ENCODE results near the gene ZBED1. TPM values are rescaled to one million over a fixed set of nuclear protein-coding genes. Genes with fewer than 3 reads are reported as not detected.

Gene ZBED1
- total and polyA plus RNA-seq, 4 donors = 13.5 to 36.7 (median 32.0) TPM

DNA sequence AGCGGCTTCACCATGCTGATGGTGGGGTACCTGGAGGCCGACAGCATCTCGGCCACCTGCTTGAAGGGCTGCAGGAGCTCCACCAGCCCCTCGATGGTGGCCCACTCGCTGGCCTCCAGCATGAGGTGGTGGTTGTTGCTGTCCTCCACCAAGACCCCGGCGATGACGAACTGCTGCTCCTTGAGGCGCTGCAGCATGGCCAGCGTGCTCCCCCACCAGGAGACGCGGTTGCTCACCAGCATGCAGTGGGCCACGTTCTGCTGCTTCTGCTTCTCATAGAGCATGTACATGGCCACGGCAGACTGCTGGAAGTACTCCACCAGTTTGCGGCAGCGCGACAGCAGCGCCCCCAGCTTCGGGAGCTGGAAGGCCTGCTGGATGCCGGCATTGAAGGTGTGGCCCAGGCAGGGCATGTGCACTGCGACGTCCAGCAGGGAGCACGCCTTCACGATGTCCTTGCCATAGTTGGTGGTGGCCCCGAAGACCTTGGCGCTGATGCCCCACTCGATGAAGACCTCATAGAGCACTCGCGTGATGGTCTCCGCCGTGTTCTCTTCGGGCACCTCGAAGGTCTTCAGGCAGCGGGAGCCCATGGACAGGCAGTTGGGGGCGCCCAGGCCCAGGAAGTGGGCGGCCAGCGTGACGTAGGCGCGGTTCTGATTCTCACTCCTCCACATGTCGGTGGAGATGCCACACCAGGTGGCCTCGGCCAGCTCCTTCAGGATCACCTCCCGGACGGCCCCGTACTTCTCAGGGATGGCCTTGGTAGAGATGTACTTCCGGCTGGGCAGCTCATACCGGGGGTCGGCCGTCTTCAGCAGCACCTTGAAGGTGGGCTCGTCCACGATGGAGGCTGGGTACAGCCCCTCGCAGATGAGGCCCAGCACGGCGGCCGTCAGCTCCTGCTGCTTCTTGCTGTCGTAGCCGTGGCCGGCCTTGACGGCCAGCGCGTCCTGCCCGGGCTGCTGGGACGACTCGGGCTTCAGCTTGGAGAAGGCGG is 11.0 kb downstream of the ZBED1 start:
- Histone ChIP-seq H3K36me3 (ENCODE audit: control insufficient read depth in 4 of 4, insufficient read depth in 4 of 4, low read length in 4 of 4) (peaks cover 0 to 50% (median 25%) of the 10 kb centered on the region in 4 donors), H3K4me1 (ENCODE audit: control insufficient read depth in 5 of 5, insufficient read depth in 5 of 5, low read length in 5 of 5) (peaks cover 0 to 13% (median 5%) of the 10 kb centered on the region in 5 donors), H3K27ac (ENCODE audit: low read depth in 1 of 2, low read length in 1 of 2) (no peak overlapping the region), H3K4me3 (no peak overlapping the region), H3K9ac (ENCODE audit: insufficient read depth in 1 of 2, low read length in 2 of 2) (no peak overlapping the region), H3K27me3 (ENCODE audit: control insufficient read depth in 3 of 3, insufficient read depth in 3 of 3, low read length in 2 of 3) (no peaks in the 10 kb centered on the region), H3K9me3 (ENCODE audit: control insufficient read depth in 4 of 4, insufficient read depth in 3 of 4, low read length in 3 of 4) (peaks cover 0 to 1% (median 0%) of the 10 kb centered on the region in 4 donors)
- ATAC-seq (ENCODE audit: insufficient read depth, low FRiP score) (no peak), DNase-seq (no peak)
- WGBS, 2 donors = 97 to 99% methylated on average over 65 of the region's 65 CpGs
- TF ChIP-seq, protein P1, sequence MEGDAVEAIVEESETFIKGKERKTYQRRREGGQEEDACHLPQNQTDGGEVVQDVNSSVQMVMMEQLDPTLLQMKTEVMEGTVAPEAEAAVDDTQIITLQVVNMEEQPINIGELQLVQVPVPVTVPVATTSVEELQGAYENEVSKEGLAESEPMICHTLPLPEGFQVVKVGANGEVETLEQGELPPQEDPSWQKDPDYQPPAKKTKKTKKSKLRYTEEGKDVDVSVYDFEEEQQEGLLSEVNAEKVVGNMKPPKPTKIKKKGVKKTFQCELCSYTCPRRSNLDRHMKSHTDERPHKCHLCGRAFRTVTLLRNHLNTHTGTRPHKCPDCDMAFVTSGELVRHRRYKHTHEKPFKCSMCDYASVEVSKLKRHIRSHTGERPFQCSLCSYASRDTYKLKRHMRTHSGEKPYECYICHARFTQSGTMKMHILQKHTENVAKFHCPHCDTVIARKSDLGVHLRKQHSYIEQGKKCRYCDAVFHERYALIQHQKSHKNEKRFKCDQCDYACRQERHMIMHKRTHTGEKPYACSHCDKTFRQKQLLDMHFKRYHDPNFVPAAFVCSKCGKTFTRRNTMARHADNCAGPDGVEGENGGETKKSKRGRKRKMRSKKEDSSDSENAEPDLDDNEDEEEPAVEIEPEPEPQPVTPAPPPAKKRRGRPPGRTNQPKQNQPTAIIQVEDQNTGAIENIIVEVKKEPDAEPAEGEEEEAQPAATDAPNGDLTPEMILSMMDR (IDR thresholded peaks at IDR 0.05; ENCODE audit: control extremely low read depth, extremely low read depth) = no peak

DNA sequence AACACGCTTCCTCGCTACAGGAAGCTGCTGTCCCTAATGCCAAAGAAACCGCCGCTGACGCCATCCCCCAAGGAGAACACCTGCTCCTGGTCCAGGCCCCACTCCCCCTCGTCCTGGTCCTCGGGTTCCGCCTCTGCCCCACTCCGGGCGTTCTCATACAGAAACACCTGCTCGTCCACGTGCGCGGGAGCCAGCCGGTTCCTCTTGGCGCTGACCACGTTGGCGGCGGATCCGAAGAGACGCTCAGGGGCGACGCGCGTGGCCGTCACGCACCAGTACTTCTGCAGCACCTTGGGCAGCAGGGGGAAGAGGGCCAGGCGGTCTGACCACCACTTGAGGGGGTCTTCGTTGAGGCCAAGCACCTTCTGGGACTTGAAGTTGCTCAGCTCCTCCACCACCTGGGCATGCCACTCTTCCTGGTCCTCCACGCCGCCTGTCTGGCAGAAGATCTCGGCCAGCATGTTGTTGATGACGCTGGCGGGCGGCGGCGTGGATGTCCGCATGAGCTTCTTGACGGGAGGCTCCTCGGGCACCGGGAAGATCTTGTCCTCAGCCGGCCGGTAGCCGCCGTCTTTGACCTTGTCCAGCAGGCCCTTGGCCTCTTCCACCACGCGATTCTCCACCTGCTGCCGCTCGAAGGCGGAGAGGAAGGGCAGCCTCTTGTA is 12.0 kb downstream of the ZBED1 start:
- no peak overlapping the region for H3K4me3 ChIP-seq
- ATAC-seq (ENCODE audit: insufficient read depth, low FRiP score) (no peak), DNase-seq (no peak)
- H3K27ac ChIP-seq (ENCODE audit: low read depth in 1 of 2, low read length in 1 of 2) = no peak overlapping the region
- WGBS, 2 donors = 98% methylated on average over 50 of the region's 50 CpGs
- no peaks in the 10 kb centered on the region for H3K27me3 ChIP-seq (ENCODE audit: control insufficient read depth in 3 of 3, insufficient read depth in 3 of 3, low read length in 2 of 3)
- H3K9me3 ChIP-seq (ENCODE audit: control insufficient read depth in 4 of 4, insufficient read depth in 3 of 4, low read length in 3 of 4) = peaks cover 0 to 1% (median 0%) of the 10 kb centered on the region in 4 donors
- no peak overlapping the region for H3K9ac ChIP-seq (ENCODE audit: insufficient read depth in 1 of 2, low read length in 2 of 2)
- TF ChIP-seq, protein P1 (IDR thresholded peaks at IDR 0.05; ENCODE audit: control extremely low read depth, extremely low read depth) = no peak
- H3K4me1 ChIP-seq (ENCODE audit: control insufficient read depth in 5 of 5, insufficient read depth in 5 of 5, low read length in 5 of 5) = peaks cover 0 to 17% (median 15%) of the 10 kb centered on the region in 5 donors
- H3K36me3 ChIP-seq (ENCODE audit: control insufficient read depth in 4 of 4, insufficient read depth in 4 of 4, low read length in 4 of 4) = peaks cover 0 to 51% (median 25%) of the 10 kb centered on the region in 4 donors

DNA sequence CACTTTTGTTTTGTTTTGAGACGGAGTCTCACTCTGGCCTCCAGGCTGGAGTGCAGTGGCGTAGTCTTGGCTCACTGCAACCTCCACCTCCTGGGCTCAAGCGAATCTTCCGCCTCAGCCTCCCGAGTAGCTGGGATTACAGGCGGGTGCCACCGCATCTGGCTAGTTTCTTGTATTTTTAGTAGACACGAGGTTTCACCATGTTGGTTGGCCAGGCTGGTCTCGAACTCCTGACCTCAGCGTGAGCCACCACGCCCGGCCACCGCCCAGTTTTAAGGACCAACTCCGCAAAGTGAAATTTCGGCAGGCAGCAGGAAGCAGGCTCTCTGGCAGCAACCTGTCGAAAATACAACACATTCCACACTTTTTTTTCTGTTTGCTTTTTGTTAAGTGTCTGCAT is 13.4 kb downstream of the ZBED1 start:
- Histone ChIP-seq H3K9me3 (ENCODE audit: control insufficient read depth in 4 of 4, insufficient read depth in 3 of 4, low read length in 3 of 4) (peaks cover 0 to 1% (median 0%) of the 10 kb centered on the region in 4 donors), H3K36me3 (ENCODE audit: control insufficient read depth in 4 of 4, insufficient read depth in 4 of 4, low read length in 4 of 4) (peaks cover 0 to 49% (median 25%) of the 10 kb centered on the region in 4 donors), H3K9ac (ENCODE audit: insufficient read depth in 1 of 2, low read length in 2 of 2) (no peak overlapping the region), H3K4me1 (ENCODE audit: control insufficient read depth in 5 of 5, insufficient read depth in 5 of 5, low read length in 5 of 5) (peaks cover 0 to 20% (median 12%) of the 10 kb centered on the region in 5 donors), H3K27ac (ENCODE audit: low read depth in 1 of 2, low read length in 1 of 2) (no peak overlapping the region), H3K4me3 (no peak overlapping the region), H3K27me3 (ENCODE audit: control insufficient read depth in 3 of 3, insufficient read depth in 3 of 3, low read length in 2 of 3) (no peaks in the 10 kb centered on the region)
- ATAC-seq (ENCODE audit: insufficient read depth, low FRiP score) = no peak
- TF ChIP-seq, protein P1 (IDR thresholded peaks at IDR 0.05; ENCODE audit: control extremely low read depth, extremely low read depth) = no peak
- 89 to 92% methylated on average over 16 of the region's 16 CpGs for WGBS, 2 donors
- no peak for DNase-seq

All from lung (tissue), 12 donors.